ENCODE measurements around the gene UPF2.

DNA sequence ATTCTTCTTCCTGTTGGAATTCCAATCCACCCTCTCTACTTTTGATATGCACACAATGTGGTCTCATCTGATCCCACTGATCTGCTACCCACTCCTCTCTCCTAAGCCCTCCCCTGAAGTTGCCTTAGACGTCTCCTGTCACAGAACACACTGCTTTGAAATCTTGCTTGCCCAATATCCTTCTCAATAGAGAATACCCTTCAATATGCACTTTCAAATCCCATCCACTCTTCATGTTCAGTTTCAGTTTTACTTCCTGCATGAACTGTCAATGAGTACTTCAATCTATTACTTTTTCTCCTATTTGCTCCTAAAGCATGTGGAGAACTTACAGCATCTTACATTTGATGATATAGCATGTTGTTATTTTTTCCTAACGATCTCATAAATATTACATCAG lies 93.5 kb downstream of the UPF2 start:
- TF ChIP-seq, protein P1, sequence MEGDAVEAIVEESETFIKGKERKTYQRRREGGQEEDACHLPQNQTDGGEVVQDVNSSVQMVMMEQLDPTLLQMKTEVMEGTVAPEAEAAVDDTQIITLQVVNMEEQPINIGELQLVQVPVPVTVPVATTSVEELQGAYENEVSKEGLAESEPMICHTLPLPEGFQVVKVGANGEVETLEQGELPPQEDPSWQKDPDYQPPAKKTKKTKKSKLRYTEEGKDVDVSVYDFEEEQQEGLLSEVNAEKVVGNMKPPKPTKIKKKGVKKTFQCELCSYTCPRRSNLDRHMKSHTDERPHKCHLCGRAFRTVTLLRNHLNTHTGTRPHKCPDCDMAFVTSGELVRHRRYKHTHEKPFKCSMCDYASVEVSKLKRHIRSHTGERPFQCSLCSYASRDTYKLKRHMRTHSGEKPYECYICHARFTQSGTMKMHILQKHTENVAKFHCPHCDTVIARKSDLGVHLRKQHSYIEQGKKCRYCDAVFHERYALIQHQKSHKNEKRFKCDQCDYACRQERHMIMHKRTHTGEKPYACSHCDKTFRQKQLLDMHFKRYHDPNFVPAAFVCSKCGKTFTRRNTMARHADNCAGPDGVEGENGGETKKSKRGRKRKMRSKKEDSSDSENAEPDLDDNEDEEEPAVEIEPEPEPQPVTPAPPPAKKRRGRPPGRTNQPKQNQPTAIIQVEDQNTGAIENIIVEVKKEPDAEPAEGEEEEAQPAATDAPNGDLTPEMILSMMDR (IDR thresholded peaks at IDR 0.05; ENCODE audit: low read depth, low read length): no peak
- TF ChIP-seq POLR2A (IDR thresholded peaks at IDR 0.05; ENCODE audit: extremely low read depth, insufficient read length): no peak
- TF ChIP-seq, protein P2, sequence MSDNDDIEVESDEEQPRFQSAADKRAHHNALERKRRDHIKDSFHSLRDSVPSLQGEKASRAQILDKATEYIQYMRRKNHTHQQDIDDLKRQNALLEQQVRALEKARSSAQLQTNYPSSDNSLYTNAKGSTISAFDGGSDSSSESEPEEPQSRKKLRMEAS (IDR thresholded peaks at IDR 0.05; ENCODE audit: low read depth, low read length): no peak
- no peak for TF ChIP-seq MYC (IDR thresholded peaks at IDR 0.05; ENCODE audit: low read depth, low read length)

Data from NB4 (cell line).